ENCODE data around the gene AIM2.
"Not testable (repeated sequence)": the region's sequence is repeated elsewhere in the genome, so short reads cannot be mapped to it uniquely, and the experiment has no call there.

AIM2 gene

DNA sequence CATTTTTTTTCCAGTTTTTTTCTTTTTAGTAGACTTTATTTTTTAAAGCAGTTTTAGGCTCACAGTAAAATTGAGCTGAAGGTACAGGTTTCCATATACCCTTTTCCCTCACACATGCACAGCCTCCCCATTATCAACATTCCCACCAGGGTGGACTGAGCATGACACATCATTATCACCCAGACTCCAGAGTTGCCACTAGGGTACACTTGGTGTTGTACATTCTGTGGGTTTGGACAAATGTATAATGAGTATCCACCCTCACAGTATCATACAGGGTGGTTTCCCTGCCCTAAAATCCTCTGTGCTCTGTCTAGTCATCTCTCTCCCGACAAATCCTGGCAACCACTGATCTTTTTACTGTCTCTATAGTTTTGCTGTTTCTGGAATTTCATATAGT, 3.0 kb upstream of the AIM2 start:
- DNase-seq (ENCODE audit: low read depth), result no peak

DNA sequence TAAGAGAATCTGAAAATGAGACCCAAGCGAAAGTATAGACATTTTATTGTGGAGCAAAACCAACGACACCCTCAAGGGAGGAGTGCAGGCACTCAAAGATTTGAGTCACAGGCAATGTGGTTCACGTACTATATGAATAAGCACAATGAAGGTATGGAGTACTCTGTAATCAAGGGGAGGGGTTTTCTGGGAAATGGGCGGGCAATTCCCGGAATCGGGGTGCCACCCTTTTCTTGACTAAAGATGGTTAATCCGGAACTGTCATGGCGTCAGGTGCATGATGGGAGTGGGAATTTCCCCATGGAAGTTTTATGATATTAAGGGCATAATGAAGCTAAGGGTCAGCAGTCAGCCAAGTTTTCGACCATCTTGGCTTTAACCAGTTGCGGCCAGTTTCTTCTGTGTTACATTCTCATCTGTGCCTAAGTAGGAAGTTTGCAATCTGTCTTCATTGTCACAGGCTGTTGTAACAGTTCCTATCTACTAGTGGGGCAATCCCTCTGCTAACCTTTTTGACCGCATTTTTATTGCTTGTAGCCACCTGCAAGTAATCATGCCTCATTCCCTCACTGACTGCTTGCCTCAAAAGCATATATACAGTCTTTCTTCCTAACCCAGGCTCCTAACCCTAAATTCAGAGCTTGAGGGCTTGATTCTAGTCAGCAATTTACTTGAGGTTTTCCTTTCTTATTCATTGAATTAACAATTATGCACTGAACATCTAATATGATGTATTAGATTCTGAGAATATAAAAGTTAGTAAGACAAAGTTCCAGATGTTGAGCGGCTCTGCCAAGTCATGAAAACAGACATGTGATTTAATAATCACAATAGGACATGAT, 775 bp upstream of the AIM2 start:
- DNase-seq (ENCODE audit: low read depth), result no peak

DNA sequence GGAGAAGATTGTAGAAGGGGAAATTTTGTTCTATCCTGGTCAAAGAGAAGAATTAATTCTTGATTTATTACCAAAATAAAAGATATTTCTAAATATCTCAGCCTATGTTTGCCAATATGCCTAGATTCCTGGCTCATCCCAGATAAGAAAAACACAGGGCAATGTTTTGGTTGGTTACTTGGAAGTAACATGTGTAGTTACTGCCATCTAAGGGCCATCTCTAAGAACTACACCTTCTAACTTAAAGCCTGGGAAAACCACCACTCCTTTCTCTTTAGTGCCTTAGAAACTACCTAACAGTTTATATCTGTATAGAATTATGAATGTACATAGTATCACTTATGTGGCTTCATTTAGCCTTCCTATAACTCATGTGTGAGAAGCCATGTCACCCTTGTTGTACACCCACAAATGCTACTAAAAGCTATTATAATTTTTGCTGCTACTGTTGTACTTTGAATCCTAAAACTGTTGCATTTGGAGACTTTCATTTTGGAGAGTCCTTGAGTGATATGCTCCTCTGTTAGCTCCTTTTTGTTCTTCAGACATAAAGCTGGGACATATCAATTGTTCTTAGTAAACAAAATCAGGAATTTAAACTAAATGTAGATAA, 4.5 kb downstream of the AIM2 start:
- no peak for DNase-seq (ENCODE audit: low read depth)

DNA sequence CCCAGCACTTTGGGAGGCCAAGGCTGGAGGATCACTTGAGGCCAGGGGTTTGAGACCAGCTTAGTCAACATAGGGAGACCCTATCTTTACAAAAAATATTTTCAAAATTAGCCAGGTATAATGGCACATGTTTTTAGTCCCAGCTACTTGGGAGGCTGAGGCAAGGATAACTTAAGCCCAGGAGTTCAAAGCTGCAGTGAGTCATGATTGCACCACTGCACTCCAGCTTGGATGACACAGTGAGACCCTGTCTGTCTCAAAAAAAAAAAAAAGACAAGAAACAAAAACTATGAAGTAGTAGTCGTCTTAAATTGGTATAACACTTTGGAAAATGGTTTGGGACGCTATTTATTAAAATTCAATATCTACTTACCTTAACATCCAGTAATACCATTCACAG, 7.7 kb downstream of the AIM2 start:
- DNase-seq (ENCODE audit: low read depth), result no peak

DNA sequence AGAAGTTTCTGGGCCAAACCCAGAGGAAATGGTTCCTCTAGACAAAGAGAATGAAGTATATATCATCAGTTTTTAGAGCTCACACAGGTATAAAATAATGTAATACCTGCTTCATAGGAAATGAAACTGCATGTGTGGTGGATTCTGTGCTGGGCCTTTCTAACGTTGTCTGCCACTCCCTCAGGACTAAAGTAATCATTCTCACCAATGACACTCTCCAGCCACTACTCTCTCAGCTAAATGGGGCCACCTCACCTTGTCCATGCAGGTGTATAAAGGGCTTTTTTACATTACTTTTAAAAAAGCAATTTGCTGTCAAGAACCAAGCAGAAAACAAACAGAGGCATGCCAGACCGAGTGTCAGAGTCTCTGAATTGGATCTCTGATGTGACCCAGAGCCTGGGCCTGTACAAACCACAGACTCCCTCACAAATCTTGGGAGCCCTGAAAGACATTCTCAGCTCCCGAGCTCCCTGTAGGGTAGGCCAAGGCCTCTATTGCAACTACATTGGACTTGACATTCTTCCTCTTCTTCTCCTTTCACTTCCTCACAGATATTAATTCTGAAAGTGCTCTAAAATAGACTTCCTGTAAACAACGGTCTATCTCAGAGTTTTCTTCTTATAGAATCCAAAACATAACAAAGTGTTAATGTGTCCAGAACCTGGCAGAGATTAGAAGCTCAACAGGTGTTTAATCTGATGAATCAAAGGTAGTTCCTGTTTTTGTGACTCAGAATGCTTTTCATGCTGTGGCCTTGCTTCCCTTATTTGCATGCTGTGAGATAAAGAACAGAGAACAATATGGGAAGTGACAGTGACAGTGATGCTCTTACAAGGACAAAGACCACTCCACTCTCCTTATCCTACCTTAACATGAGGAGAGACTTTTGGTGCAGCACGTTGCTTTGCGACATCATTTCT, 8.6 kb downstream of the AIM2 start:
- no peak for DNase-seq (ENCODE audit: low read depth)

DNA sequence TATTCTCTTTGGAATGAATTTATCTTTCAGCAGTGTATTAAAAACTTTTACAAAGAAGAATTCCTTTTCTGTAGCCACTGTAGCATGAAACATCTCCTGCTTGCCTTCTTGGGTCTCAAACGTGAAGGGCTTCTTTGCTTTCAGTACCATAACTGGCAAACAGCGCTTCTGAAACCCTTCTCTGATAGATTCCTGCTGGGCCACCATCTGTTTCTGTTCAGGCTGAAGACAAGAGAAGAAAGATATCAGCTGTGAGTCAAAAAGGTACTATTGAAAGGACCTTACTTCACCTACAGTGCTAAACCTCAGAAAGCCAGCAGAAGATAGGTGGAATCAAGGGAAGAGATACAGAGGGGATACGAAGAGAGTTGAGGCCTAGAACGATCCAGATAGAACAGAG, 10.5 kb downstream of the AIM2 start:
- no peak for DNase-seq (ENCODE audit: low read depth)

DNA sequence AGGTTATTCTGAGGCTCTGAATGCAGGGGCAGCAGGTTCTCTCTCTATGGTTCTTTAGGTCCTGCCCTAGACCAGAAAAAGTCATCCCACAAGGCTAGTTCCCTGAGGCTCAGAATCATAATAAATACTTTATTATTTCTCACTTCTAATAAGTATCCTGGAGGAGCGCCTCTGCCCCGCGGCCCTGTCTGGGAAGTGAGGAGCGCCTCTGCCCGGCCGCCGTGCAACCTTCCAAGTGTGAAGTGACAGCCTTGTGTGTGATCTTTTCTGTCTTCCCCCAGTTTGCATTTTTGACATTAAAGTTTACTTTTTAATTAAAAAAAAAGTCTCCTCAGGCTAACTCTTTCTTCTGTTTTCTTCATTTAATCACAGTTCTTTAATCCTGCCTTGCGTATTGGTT, 11.5 kb downstream of the AIM2 start:
- DNase-seq (ENCODE audit: low read depth), result no peak

DNA sequence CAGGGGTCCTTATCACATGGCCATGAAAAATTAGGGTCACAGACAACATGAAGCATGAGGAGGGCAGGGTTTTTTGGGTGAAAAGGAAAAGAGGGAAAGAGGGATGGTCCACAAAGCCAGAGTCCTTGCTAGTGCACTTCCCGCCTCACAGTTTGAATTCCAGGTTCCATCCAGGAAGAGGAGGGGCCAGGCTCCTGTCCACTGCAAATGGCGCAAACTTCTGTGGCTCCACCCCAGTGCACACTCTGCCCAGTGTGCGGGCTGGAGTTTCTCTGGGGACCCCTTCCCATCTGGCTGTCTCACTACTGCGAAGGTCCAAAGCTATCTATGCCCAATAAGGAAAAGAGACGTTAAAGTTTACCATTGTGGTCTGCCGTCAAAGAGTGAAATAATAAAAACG, 17.8 kb downstream of the AIM2 start:
- DNase-seq (ENCODE audit: low read depth), result no peak

DNA sequence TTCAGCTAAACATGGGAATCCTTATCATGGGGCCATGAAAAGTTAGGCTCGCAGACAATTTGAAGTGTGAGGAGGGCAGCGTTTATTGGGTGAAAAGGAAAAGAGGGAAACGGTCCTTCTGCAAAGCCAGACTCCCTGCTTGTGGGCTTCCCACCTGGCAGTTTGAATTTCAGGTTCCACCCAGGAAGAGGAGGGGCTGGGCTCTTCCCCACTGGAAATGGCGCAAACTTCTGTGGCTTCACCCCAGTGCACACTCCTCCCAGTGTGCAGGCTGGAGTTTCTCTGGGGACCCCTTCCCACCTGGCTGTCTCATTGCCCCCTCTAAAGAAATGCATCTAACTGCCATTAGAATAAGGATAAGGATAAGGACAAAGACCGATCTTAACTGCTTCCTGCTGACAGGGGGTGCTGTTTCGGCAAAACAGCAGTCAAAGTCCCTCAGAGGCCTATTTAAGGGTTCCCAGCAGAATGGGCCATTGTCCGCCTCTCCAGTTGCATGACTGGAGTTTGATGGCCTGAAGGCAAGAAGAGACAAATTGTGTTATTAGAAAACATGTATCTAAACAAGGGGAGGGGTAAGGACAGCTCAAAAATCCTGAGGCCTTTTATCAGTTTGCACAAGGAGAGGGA, 20.4 kb downstream of the AIM2 start:
- DNase-seq (ENCODE audit: low read depth), result no peak

DNA sequence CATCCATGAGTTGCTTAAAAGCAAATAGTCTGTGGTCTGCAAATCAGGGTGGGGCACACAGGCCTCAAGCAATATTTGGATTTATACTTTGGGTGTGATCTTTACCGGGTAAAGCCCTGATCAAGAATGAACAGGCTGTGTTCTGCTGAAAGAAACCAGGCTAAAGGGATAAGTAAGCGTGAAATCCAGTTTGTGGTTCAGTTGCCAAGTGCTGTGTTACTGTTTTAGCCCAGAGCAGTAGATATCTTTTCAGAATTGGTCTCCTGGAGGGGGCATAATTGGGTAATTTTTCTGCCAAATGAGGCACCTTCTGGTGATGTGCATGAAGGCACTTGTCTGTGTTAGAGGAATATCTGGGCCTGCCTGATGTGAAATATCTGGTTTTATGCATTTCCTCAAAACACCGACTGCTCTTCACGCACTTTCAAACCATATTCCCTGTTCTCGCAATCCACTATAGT, 21.4 kb downstream of the AIM2 start:
- DNase-seq (ENCODE audit: low read depth), result no peak

DNA sequence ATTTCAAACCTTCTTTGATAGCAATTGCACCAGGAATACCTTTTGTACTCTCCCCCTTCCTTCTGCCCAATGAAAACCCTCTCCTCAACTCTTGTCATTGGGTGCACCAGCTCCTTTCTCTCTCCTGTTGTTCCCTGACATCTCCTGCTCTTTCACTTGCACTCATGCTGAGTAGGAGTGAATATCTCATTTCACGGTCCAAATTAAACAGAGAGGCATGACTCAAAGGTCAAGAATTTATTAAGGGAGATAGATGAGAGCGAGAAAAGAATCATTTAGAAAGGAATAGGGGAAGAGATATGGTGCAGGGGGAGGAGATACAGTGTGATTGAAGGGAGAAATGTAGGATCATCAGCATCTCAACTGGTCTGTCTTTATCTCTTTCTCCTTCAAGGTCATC, 22.1 kb downstream of the AIM2 start:
- no peak for DNase-seq (ENCODE audit: low read depth)

DNA sequence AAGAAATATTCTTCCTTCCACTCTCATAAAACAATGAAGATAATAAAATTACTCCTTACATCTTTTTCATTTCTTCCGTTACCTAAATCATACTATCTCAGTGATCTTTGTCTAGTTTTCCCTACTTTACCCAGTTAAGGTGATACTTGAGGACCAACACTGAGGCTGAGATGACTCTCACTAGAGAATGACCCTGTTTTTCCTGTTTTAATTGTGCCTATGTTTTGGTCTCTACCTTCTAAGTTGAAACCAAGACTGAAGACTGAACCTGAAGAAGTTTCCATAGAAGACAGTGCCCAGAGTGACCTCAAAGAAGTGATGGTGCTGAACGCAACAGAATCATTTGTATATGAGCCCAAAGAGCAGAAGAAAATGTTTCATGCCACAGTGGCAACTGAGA, 25.1 kb downstream of the AIM2 start:
- DNase-seq (ENCODE audit: low read depth), result no peak

DNA sequence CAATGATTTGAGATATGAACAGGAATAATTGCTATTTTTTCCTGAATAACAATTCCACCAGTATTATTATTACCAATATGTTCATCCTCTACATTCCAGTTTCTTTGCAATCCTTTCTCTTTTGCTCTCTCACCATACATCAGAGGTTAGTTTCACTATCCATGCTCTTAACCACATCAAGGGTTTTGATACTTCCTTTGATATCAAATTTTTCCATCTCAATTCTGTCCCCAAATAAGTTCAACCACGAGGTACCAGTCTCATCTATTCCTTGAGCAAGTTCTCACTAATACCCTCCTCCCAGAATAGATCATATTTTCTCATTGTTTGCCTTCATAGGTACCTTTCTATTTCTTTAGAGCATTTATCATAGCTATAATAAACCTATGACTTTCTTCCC, 30.1 kb downstream of the AIM2 start:
- not testable (repeated sequence) for DNase-seq (ENCODE audit: low read depth)

DNA sequence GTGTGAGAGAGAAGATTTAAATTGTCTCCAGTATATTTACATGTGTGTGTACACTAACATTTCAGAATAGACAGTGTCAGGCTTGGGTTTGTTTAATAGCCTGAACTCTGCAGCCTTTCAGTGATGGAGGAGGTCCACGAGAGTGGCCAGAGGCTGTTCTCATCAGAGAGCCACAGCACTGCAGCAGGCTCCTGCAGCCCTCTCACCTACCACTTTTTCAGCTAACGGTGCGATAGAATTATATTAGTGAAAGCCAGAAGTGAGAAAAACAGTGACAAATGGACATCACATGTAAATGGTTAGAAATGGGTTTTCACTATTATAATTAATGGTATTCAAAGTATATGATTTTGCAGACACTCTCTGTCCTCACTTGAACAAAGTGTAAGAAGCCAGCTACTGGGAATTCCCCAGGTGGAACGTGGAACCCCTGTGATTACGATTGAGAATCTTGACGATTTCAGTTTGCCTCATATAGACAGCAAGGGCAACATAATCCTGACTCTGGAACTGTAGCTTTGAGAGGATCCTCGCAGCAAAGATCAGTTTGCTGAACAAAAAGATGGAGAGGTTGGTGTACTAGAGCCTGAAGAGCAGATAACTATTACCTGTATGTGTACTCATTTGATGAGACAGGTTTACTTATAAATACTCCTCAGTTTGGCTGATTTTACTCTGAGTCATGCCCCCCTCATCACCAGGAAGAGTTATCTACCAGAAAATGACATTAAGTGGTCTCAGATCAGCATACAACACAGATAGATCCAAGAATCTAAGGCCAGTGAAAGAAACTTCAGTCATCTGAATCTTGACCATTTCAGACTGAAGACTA, 35.5 kb downstream of the AIM2 start:
- DNase-seq (ENCODE audit: low read depth), result no peak

DNA sequence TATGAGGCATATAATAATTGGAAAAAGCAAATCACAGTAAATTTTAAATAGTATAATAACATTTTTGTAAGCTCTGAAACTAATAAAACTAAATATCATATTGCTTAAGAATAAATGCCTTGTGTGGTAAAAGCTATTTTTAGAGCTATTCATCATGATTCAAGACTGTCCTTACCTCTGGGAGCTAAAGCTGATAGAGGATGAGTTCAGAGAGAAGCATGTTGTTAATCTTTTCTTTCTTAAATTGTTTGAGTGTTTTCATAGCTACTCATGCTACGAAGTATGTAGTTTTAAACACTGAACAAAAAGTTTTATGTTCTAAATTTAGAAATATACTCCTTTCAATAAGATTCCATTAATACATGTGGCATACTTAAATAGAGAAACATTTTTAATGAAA, 36.4 kb downstream of the AIM2 start:
- DNase-seq (ENCODE audit: low read depth), result peak; percentile 39

DNA sequence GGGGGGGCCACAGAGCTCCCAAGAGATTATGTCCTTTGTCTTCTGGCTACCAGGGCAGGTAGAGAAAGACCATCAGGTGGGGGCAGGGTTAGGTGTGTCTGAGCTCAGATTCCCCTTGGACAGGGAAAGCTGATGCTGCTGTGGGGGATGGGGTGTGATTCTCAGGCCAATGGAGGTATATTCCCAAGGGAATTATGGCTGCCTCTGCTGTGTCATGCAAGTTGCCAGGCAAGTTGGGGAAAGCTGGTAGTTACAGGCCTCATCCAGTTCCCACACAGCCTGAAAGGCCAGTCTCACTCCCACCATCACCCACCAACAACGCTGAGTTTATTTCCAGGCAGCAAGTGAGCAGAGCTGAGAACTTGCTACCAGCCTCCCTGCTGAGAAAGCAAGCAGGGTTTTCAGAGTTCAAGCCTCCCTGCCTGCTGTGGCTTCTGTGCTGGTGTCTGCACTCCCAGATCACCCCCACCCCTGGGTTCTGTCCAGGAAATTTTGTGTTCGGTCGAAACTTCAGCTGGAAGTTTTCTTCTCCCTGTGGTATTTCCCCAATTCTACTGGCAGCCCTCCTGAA, 45.6 kb downstream of the AIM2 start:
- no peak for DNase-seq (ENCODE audit: low read depth)

DNA sequence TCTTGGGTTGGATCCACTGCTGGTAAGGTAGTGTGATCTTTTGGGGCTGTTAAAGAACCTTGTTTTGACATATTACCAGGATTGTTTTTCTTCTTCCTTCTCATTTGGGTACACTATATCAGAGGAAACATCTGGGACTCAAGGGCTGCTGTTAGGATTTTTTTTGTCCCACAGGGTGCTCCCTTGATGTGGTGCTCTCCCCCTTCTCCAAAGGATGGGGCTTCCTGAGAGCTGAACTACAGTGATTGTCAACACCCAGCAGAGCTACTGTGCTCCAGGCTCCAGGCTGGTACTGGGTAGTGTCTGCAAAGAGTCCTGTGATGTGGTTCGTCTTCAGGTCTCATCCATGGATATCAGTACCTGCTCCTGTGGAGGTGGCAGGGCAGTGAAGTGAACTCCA, 46.3 kb downstream of the AIM2 start:
- DNase-seq (ENCODE audit: low read depth), result no peak

DNA sequence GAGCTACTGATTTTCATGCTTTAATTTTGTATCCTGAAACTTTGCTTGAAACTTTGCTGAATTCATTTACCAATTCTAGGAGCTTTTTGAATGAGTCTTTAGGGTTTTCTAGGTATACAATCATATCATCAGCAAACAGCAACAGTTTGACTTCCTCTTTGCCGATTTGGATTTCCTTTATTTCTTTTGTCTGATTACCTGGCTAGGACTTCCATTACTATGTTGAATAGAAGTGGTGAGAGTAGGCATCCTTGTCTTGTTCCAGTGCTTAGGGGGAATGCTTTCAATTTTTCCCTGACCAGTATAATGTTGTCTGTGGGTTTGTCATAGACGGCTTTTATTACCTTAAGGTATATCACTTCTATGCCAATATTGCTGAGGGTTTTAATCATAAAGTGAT, 49.7 kb downstream of the AIM2 start:
- not testable (repeated sequence) for DNase-seq (ENCODE audit: low read depth)

DNA sequence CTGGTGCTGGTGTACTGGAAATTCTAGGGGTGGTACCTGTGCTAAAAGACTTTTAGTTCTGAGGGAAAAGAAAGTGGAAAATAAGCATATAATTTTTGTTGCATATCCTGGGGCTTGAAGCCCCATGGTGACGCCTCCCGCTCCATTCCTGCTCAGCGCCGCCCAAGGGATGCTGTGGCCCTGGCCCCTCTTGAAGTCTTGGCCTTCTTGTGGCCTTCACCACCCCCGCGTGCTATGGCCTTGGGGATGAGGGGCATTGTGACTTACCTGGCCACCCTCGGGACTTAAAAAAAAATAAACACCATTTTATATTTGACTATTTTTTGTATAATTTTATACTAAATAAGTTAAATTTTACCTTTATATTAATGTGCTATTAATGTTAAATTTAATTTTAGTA, 51.5 kb downstream of the AIM2 start:
- DNase-seq (ENCODE audit: low read depth), result no peak

DNA sequence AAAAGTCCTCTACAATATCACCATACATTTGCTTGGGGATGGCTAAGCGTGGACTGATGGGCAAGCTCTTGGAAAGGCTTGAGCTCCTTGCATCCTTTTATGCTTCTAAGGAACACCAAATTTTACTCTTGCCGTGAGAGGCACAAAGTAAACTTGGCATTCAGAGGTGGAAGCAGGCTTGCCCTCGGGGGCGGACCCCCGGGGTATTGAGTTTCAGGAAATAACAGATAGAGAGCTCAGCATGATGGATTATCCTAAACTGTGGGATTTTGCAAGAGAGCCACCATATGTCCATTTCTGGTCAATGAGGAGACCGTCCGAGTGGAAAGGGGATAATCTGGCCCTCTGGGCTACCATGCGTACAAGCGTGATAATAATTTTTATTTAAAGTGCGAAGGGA, 52.8 kb downstream of the AIM2 start:
- DNase-seq (ENCODE audit: low read depth), result no peak

DNA sequence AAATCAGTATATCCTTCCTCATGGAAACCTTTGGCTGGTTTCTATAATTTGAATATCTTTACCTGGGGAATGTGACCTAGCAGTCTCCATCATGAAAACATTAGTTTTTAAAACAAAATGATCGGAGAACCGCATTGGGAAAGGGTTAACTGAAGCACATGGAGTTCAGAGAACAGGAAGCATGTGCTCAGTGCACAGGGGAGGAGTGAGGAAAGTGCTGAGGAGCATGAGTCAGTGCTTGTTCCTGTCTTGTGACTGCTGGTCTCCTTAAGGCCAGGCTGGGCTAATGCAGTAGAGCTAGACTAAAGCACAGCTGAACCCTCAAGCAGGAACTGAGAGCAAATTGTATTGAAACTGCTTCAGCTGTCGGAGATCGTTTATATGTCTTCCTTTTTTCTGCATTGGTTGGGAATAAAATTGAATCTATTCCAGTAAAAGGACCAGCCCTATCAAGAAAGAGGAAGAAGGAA, 61.1 kb downstream of the AIM2 start:
- DNase-seq (ENCODE audit: low read depth), result peak; percentile 56

All from GM04503 (cell line).